Rectal smooth muscle tissue (tissue), 1 donor: ENCODE measurements around the gene UBAP2.
"Not testable (repeated sequence)": the region's sequence is repeated elsewhere in the genome, so short reads cannot be mapped to it uniquely, and the experiment has no call there.

ENCODE experiments used
- H3K27ac ChIP-seq: one replicate; pipeline ENCODE4 v1.7.0; 2013; ENCODE audit warnings: low read depth, low read length, inconsistent platforms
- H3K27me3 ChIP-seq: one replicate; pipeline ENCODE4 v1.7.0; 2013; ENCODE audit warnings: low read length; ENCODE audit not compliant: control insufficient read depth, insufficient read depth
- H3K36me3 ChIP-seq: one replicate; pipeline ENCODE4 v1.7.0; 2013; ENCODE audit warnings: low read length; ENCODE audit not compliant: control insufficient read depth, insufficient read depth
- H3K4me1 ChIP-seq: one replicate; pipeline ENCODE4 v1.7.0; 2013; ENCODE audit warnings: low read length; ENCODE audit not compliant: control insufficient read depth, insufficient read depth
- H3K4me3 ChIP-seq: one replicate; pipeline ENCODE4 v1.7.0; 2013; ENCODE audit warnings: low read length
- H3K9ac ChIP-seq: one replicate; pipeline ENCODE4 v1.7.0; 2013; ENCODE audit warnings: low read length

UBAP2 gene

GRCh38 chr9:34042074-34042473 is 6.6 kb downstream of the UBAP2 start:
- not testable (repeated sequence) for H3K9ac ChIP-seq, H3K4me1 ChIP-seq, H3K27ac ChIP-seq, H3K36me3 ChIP-seq, H3K27me3 ChIP-seq, H3K4me3 ChIP-seq

DNA sequence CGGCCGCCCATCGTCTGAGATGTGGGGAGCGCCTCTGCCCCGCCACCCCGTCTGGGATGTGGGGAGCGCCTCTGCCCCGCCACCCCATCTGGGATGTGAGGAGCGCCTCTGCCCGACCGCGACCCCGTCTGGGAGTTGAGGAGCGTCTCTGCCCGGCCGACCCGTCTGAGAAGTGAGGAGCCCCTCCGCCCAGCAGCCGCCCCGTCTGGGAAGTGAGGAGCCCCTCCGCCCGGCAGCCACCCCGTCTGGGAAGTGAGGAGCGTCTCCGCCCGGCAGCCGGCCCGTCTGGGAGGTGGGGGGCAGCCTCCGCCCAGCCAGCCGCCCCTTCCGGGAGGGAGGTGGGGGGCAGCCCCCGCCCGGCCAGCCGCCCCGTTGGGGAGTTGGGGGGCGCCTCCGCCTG is 9.8 kb downstream of the UBAP2 start:
- not testable (repeated sequence) for H3K9ac ChIP-seq

DNA sequence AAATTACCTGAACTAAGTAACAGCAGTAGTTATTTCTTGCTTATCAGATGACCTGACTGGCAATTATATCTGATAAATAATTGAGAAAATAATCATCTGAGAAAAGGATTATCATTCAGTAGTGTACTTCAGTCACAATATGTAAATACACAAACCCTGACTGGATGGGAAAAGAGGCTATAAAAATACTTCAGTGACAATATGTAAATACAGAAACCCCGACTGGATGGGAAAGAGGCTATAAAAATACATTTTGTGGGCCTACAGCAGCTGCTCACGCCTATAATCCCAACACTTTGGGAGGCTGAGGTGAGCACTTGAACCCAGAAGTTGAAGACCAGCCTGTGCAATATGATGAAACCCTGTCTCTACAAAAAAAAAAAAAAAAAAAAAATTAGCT is 11.1 kb downstream of the UBAP2 start:
- Histone ChIP-seq H3K4me1 (no peaks in the 10 kb centered on the region), H3K4me3 (no peak overlapping the region), H3K9ac (no peak overlapping the region), H3K27ac (no peak overlapping the region), H3K27me3 (no peaks in the 10 kb centered on the region), H3K36me3 (no peaks in the 10 kb centered on the region)

More for the DNA sequence above, 9.8 kb downstream of the UBAP2 start:
- H3K4me3 ChIP-seq, H3K27me3 ChIP-seq, H3K36me3 ChIP-seq, H3K4me1 ChIP-seq, H3K27ac ChIP-seq: not testable (repeated sequence)

DNA sequence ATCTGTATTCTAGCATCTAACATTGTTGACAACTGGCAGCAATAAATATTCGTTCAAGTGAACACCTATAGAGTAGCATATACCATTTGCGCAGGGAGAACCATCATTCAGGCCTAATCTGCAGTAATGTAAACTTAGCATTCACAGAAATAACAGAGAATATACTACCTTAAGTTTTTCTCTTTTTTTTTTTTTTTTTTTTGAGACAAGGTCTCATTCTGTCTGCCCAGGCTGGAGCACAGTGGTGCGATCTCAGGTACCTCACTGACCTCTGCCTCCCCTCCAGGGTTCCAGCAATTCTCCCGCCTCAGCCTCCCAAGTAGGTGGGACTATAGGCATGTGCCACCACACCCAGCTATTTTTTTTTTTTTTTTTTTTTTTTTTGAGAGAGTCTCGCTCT is 12.1 kb downstream of the UBAP2 start:
- Histone ChIP-seq H3K4me3 (no peak overlapping the region), H3K9ac (no peak overlapping the region), H3K27me3 (no peaks in the 10 kb centered on the region), H3K4me1 (no peaks in the 10 kb centered on the region), H3K27ac (no peak overlapping the region), H3K36me3 (no peaks in the 10 kb centered on the region)

DNA sequence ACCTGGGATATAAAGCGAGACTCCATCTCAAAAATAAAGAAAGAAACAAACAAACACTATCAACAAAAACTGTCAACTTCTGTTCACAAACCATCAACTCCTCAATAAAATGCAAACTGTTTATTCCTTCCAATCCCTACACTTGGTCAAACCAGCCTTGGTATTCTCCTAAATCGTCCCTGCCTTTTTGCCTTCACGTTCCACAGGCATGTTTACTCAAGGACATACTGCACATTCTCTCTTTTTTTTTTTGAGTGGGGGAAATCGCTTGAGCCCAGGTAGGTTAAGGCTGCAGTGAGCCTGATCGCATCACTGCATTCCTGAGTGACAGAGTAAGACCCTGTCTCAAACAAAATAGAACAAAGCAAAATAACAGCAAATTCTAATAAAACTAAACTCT is 13.0 kb downstream of the UBAP2 start:
- Histone ChIP-seq H3K27ac (no peak overlapping the region), H3K4me3 (no peak overlapping the region)

GRCh38 chr9:34034698-34035065 is 14.0 kb downstream of the UBAP2 start:
- H3K9ac ChIP-seq = no peak overlapping the region
- no peaks in the 10 kb centered on the region for H3K27me3 ChIP-seq
- no peaks in the 10 kb centered on the region for H3K4me1 ChIP-seq
- H3K36me3 ChIP-seq = no peaks in the 10 kb centered on the region
- no peak overlapping the region for H3K27ac ChIP-seq
- H3K4me3 ChIP-seq = no peak overlapping the region

More for the DNA sequence above, 13.0 kb downstream of the UBAP2 start:
- Histone ChIP-seq H3K4me1 (no peaks in the 10 kb centered on the region), H3K36me3 (no peaks in the 10 kb centered on the region), H3K27me3 (no peaks in the 10 kb centered on the region), H3K9ac (no peak overlapping the region)

DNA sequence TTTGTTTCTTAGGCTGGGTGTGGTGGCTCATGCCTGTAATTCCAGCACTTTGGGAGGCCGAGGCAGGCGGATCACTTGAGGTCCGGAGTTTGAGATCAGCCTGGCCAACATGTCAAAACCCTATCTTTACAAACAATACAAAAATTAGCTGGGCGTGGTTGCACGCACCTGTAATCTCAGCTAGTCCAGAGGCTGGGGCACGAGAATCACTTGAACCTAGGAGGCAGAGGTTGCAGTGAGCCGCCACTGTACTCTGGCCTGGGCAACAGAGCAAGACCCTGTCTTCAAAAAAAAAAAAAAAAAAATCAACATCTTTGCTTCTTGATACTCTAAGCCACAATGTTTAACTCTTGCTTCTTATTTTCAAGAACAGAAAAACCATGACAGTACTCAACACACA is 16.1 kb downstream of the UBAP2 start:
- Histone ChIP-seq H3K9ac (no peak overlapping the region), H3K36me3 (peaks cover 2% of the 10 kb centered on the region), H3K4me3 (no peak overlapping the region), H3K4me1 (no peaks in the 10 kb centered on the region), H3K27ac (no peak overlapping the region), H3K27me3 (no peaks in the 10 kb centered on the region)

DNA sequence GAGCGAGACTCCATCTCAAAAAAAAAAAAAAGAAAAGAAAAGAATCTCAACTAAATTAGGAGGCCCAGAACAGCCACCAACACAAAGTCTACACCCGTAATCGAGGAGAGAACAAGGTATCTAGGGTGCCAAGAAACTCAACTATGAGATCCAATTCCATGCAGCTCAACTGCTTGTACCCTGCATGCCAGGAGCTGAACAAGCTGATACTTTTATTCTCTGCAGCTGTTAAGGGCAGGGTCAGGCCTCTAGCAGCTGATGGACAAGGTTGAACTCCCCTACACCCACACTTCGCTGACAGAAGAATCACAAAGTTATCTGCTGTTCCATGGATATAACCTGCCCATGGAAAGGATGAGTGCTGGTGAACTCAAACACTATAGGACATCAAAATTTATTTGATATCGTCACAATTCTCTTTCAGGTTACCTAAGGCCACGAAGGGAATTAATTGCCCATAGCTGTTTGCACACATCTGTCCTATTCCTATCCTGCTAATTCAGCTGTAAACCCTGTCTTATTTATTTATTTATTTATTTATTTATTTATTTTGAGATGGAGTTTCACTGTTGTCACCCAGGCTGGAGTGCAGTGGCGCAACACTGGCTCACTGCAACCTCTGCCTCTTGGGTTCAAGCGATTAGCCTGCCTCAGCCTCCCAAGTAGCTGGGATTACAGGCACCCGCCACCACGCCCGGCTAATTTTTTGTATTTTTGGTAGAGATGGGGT is 20.7 kb downstream of the UBAP2 start:
- H3K27ac ChIP-seq = no peak overlapping the region
- peaks cover 5% of the 10 kb centered on the region for H3K4me1 ChIP-seq
- no peak overlapping the region for H3K9ac ChIP-seq
- no peak overlapping the region for H3K4me3 ChIP-seq
- no peaks in the 10 kb centered on the region for H3K27me3 ChIP-seq
- H3K36me3 ChIP-seq = peaks cover 2% of the 10 kb centered on the region

DNA sequence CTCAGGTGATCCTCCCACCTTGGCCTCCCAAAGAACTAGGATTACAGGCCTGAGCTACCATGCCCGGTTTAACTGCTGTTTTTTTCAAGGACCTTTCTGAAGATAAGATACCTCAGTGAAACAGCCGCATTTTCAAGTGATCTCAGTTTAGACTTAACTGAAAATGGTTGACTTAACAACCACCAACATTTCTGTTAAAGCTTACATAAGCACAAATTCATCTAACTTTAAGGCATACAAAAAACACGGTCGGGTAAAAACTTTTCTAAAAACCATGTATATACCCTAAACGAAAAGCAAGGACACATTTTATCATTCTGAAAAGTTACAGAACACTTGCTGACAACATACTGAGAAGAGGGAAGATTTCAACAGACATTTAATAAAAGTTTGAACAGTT is 22.9 kb downstream of the UBAP2 start:
- Histone ChIP-seq H3K4me1 (peaks cover 5% of the 10 kb centered on the region), H3K4me3 (no peak overlapping the region), H3K27me3 (no peaks in the 10 kb centered on the region), H3K9ac (no peak overlapping the region), H3K36me3 (peaks cover 2% of the 10 kb centered on the region), H3K27ac (no peak overlapping the region)

DNA sequence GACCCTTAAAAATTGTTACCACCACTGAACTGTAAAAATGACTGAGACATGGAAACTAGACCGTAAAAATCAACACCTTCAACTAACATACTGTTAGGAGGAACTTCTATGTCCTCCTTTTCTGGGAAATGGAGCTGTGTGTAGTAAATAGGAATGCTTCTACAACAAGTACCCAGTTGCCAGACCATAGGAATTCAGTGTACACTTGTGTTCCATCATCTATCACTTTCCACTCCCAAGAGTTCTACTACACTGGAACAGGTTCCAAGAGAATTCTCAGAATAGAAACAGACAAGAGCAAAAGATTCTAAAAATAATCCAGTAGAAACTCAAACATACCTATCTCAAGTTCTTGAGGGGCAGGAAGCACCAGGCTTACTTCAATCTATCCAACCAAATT is 23.6 kb downstream of the UBAP2 start:
- Histone ChIP-seq H3K9ac (no peak overlapping the region), H3K36me3 (peaks cover 2% of the 10 kb centered on the region), H3K27me3 (no peaks in the 10 kb centered on the region), H3K4me1 (peaks cover 5% of the 10 kb centered on the region), H3K4me3 (no peak overlapping the region), H3K27ac (no peak overlapping the region)

DNA sequence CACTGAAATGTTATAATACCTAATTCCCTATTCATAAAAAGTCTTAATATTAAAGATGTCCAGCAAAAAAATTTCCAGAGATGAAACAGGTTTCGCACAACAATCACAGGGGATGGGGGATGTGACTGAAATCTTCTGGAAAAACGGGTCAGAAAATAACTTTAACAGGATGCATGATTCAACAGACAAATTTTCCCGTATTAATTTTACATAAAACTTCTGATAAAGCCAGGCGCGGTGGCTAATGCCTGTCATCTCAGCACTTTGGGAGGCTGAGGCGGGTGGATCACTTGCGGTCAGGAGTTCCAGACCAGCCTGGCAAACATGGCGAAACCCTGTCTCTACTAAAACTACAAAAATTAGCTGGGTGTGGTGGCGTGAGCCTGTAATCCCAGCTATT is 24.2 kb downstream of the UBAP2 start:
- H3K4me1 ChIP-seq, H3K4me3 ChIP-seq, H3K27ac ChIP-seq, H3K36me3 ChIP-seq, H3K27me3 ChIP-seq, H3K9ac ChIP-seq: not testable (repeated sequence)

DNA sequence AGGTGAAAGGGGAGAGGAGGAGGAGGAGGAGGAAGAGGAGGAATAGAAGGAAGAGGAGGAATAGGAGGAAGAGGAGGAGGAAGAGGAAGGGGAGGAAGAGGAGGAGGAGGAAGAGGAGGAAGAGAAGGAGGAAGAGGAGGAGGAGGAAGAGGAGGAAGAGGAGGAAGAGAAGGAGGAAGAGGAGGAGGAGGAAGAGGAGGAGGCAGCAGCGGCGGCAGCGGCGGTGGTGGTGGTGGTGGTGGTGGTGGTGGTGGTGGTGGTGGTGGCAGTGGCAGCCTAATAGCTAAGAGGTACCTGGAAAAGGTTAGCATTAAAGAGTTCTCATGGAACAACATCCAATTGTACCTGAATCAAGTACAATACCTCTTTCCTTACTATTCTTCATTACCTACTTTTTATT is 32.5 kb downstream of the UBAP2 start:
- Histone ChIP-seq H3K36me3 (peaks cover 2% of the 10 kb centered on the region), H3K4me3 (no peak overlapping the region), H3K27ac (no peak overlapping the region), H3K9ac (no peak overlapping the region), H3K4me1 (no peaks in the 10 kb centered on the region), H3K27me3 (no peaks in the 10 kb centered on the region)

DNA sequence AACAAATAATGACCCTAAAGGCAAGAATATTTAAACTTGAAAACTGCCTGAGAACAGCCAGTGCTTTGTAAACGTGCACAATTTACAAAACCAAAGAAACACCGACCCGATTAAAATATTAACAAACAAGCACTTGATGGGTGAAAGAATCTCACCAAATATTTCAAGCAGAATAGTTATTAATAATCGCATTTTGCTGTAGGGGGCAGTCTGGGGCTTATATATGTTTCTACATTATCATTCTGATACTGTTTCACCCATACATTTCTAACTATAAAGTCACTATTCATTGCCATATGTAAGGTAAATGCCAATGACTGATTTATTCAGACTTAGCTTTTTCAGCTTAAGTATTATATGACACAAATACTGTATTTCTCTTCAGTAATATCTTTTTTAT is 37.7 kb downstream of the UBAP2 start:
- Histone ChIP-seq H3K27ac (no peak overlapping the region), H3K27me3 (no peaks in the 10 kb centered on the region), H3K4me1 (no peaks in the 10 kb centered on the region), H3K9ac (no peak overlapping the region), H3K36me3 (peaks cover 2% of the 10 kb centered on the region), H3K4me3 (no peak overlapping the region)
